Stimulated activated CD8-positive, alpha-beta memory T cell treated with anti-CD3 and anti-CD28 coated beads, Interleukin-2, amount 100 ng/mL, for 48 hours (primary cell): ENCODE data around the gene RNF4.
"Not testable (repeated sequence)": the region's sequence is repeated elsewhere in the genome, so short reads cannot be mapped to it uniquely, and the experiment has no call there.

ENCODE experiments used
- DNase-seq, 2 donors: peaks; one replicate each; pipeline ENCODE4 v3.0.0-alpha.2; 2020; ENCODE audit warnings: low read depth in 2 of 2

Gene RNF4

GRCh38 chr4:2486981-2487380 lies 18.1 kb downstream of the RNF4 start:
- DNase-seq = no peak

- no peak for DNase-seq
These were observed 18.7 kb downstream of the RNF4 start for GRCh38 chr4:2487632-2488031.

- no peak for DNase-seq
These were observed 20.3 kb downstream of the RNF4 start for GRCh38 chr4:2489081-2489805.

- DNase-seq = no peak
These were observed 21.1 kb downstream of the RNF4 start for GRCh38 chr4:2489841-2490552.

DNA sequence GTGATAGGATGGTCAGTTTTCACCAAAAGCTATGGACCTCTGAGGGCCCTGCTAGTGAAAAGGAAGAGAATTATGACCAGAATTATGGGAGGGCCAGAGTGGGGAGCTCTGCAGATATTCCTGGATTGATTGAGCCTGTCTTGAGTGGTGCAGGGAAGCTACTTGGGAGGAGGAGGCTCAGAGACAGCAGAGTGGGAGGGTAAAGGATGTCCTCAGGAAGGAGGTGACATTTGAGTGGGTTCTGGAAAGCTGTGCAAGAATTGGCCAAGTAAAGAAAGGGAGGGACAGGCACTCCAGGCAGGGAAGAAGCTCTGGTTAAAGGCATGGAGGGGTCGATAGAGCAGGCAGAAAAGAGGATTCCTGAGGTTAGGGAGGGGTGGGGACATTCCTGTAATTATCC lies 24.1 kb downstream of the RNF4 start:
- DNase-seq = no peak

- DNase-seq = no peak
These were observed 26.1 kb downstream of the RNF4 start for GRCh38 chr4:2494992-2495391.

DNA sequence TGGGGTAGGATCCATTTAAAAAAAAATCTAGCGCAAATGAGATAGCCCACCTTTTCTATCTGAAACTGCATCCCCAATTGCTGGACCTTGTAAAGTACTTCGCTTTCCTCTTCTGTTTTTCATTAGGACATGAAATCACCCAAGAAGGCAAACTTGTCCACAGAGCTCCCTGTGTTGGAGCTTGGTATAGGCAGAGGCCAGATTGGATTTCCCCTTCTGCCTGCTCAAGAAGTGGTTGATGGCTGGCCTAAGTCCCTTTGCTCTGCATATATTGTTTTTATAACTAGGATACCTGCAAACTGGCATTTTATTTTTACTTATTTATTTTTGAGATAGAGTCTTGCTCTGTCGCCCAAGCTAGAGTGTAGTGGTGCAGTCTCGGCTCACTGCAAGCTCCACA lies 28.4 kb downstream of the RNF4 start:
- DNase-seq = no peak

DNA sequence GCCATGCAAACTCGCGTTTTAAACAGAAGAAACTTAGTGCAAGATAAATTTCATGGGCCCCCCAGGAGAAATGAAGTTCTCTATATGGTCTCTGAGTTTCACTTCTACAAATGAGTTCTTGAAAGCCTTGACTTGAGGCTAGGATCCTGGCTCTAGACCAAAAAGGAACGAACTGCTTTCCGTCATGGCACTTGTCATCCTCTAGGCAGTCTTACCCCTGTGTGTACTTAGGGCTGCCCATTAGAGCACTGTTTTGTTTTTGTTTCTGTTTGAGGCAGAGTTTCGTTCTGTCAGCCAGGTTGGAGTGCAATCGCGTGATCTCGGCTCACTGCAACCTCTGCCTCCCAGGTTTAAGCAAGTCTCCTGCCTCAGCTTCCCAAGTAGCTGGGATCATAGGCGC lies 29.0 kb downstream of the RNF4 start:
- DNase-seq = no peak

DNA sequence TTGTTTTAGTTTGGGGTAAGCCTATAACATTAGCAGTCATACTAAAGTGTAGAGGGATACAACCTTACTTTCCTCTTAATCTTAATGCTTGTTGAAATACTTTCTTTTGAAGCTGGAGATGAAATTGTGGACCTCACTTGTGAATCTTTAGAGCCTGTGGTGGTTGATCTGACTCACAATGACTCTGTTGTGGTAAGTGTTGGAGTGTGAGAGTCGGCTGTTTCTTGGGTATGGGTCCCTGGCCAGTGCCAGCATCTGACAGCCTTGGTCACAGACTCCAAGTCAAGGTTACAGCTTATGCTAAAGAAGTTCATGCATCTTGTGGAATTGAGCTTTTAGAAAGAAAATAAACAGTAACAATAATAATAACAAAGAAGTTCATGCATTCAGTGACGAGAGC lies 31.6 kb downstream of the RNF4 start:
- no peak for DNase-seq

DNA sequence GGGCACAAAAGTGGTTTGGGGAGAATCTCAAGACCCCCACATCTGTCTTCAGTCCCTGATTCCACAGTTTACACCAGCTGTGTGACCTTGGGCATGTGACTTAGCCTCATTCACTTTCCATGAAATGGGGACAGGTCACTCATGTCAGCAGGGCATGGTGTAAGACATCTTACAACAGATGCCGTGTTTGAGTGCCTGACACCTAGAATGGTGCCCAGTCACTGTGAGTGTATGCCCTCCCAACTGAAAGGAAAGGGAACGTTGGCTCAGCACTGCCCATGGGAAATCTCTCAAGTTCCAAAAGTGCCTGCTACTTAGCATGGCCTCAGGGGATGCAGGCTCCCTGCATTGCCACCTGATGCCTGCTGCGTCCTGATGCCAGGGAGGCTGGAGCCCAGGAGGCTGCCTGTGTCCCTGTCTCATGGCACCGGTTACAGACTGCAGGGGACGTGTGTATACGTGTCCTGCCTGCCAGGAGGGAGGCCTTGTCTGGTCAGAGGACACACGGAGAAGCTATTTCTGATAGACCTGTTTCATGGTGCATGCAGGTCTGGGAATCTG lies 32.2 kb downstream of the RNF4 start:
- no peak for DNase-seq

DNA sequence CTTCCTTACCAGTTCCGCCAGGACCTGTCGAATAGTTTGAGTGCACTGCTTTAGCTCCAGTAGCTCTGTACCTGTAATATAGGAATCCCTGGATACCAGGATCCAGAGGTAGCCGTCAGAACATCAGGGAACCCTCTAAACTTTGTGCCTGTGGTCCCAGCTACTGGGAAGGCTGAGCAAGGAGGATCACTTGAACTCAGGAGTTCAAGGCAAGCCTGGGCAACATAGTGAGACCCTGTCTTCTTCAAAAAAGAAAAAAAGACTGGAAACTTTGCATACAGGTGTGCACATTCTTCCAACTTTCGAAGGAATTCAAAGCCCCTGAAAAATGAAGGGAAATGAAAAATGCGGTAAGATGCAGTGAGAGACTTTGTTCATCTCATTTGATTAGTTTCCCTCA lies 34.9 kb downstream of the RNF4 start:
- DNase-seq = no peak

DNA sequence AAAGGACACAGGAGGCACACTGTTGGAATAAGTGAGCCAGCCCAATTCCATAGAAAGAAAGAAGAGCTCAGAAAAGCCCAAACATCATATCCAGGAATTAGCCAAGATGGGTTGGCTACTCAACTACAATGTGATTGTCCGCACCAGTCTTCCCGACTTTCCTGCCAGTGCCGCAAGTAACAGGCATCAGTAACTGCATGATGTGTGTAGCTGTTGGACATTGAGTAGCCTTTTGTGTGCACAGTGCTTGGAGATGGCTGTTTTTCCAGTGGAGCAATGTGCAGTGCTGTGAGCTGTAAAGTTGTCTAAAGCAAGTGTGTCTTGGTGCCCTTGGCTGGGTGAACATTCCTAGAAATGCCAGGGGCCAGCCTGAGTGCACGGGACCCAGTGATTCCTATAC lies 38.4 kb downstream of the RNF4 start:
- no peak for DNase-seq

DNA sequence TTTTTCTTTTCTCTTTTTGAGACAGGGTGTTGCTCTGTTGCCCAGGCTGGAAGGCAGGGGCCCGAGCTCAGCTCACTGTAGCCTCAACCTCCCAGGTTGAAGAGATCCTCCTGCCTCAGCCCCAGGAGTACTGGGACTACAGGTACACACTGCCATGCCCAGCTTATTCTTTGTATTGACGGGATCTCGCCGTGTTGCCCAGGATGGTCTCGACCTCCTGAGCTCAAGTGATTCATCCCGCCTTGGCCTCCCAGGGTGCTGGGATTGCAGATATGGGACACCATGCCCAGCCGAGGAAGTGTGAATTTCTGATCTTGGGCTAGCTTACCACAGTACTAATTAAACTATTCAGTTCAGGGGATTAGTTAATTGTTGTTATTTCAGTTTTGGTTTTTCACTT lies 38.9 kb downstream of the RNF4 start:
- DNase-seq = no peak

DNA sequence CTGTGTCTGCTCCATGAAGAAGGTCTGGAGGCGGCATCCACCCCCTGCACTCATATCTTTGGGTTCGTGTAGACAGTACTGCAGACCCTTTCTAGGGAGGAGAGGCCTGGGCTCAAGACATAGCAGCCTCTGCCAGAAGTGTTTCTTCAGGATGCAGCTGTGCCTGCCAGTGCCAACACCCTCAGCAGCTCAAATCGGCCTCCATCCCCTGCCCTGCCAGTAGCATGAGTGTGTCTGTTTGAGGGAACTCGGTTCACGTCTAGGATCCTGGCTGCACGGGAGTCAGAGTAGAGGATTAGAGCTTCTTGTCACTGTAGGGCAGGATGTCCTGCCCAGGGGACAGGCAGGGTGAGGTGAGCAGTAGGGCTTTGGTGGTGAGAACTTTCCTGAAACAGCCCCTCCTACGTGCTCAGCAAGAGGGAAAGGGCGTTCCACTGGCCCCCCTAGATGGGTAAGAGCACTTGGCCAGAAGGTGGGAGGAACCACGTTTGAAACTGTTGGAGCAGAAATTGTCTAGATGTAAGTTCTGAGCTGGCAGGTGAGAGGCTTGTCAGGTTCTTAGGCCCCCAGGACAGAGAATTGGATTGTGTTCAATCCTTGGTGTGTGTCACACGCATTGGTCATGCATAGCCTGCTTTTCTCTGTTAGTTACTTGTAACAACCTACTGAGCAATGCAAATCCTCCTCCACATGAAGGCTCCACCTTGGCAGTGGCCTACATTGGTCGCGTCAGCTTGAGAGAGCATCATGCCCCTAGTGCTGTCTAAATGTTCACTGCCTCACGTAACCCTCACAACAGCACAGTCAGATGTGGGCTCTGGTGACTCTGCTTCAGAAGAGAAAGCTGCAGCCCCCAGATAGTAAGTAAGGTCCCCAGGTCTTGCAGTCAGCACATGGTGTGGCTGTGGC lies 41.7 kb downstream of the RNF4 start:
- no peak for DNase-seq

DNA sequence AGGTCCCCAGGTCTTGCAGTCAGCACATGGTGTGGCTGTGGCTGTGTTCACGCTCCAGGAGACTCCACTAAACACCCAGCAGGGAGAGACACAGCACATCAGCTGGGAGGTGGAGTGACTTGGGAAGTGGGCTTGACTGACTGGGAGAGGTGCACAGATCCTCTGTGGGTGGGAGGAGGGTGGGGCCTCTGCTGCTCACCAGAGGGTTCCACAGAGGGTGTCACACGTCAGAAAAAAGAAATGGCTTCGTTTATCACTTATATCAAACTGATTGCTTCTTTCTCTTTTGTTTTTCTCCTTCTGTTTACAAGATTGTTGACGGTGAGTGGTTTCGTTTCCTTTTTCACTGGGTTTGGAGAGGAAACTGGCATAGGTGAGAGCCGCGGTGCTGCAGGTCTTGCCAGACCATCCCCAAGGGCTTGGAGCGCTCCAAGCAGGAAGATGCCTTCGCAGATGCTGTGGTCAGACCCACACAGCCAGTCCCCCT lies 42.8 kb downstream of the RNF4 start:
- DNase-seq = no peak

DNA sequence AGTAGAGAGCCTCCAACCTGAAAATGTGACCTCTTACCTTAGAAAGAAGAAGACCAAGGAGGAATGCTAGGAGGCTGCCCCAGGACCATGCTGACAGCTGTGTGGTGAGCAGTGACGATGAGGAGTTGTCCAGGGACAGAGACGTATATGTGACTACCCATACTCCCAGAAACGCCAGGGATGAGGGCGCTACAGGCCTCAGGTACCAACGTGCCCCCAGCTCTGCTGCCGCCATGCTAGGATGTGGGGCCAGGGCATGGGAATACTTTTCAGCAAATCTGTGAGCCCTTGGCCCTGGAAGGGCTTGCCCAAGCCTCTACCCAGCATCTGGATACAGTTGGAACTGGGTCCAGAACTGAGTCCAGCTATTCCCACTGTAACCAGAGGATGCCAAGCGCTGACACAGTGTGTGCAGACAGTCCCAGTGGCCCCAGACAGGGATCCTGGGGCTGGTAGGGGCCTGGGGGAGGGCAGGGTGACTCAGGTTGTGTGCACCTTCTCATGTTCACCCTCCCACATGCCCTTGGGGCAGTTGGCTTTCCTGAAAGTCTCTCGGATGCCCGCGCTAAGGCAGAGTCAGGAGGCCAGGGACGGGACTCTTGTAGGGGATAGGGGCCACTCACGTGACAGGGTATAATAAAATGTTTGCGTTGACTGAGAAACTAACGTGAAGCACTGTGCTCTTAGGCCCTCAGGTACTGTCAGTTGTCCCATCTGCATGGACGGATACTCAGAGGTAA lies 43.7 kb downstream of the RNF4 start:
- DNase-seq = no peak

- not testable (repeated sequence) for DNase-seq
These were observed 45.3 kb downstream of the RNF4 start for GRCh38 chr4:2514193-2514592.

- DNase-seq = not testable (repeated sequence)
These were observed 46.0 kb downstream of the RNF4 start for GRCh38 chr4:2514944-2515343.

- DNase-seq = no peak
These were observed 47.1 kb downstream of the RNF4 start for GRCh38 chr4:2515830-2516550.

- no peak for DNase-seq
These were observed 47.7 kb downstream of the RNF4 start for GRCh38 chr4:2516635-2517034.

DNA sequence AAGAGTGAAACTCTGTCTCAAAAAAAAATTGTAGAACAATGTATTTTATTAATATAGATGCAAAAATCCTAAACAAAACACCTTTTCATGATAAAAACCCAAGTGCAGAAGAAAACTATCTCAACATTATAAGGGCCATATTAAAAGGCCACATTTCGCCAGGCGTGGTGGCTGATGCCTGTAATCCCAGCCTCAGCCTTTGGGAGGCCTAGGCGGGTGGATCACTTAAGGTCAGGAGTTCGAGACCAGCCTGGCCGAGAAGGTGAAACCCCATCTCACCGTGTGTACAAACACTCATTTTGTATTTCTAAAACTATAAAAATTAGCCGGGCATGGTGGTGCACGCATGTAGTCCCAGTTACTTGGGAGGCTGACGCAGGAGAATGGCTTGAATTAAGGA lies 57.7 kb downstream of the RNF4 start:
- no peak for DNase-seq
